ACC112 (cell line): Measurements from ENCODE around the gene ALK.

Source experiments
- H2AFZ ChIP-seq: fragments of 200-600 bp; sonication (generic); one replicate; pipeline ENCODE4 v1.6.0; 2017; ENCODE audit warnings: antibody characterized with exemption, low read length; ENCODE audit not compliant: unreplicated experiment
- H3K27ac ChIP-seq: fragments of 200-600 bp; sonication (generic); 2 replicates; pipeline ENCODE4 v1.5.1; 2014; ENCODE audit warnings: low read depth, mild to moderate bottlenecking, antibody characterized with exemption, low read length, moderate library complexity
- H3K27me3 ChIP-seq: fragments of 200-600 bp; sonication (generic); 2 replicates; pipeline ENCODE4 v1.6.1; 2014; ENCODE audit warnings: mild to moderate bottlenecking, antibody characterized with exemption, low read length, moderate library complexity, mixed read lengths; ENCODE audit not compliant: insufficient read depth
- H3K36me3 ChIP-seq: fragments of 200-600 bp; sonication (generic); 2 replicates; pipeline ENCODE4 v1.6.1; 2016; ENCODE audit warnings: mild to moderate bottlenecking, antibody characterized with exemption, low read length, moderate library complexity, mixed read lengths; ENCODE audit not compliant: insufficient read depth
- H3K4me1 ChIP-seq: fragments of 200-600 bp; sonication (generic); one replicate; pipeline ENCODE4 v1.6.1; 2016; ENCODE audit warnings: low read length, mixed read lengths; ENCODE audit not compliant: insufficient read depth, unreplicated experiment, control insufficient read depth
- H3K4me3 ChIP-seq: fragments of 200-600 bp; sonication (generic); 2 replicates; pipeline ENCODE4 v1.5.1; 2014; ENCODE audit warnings: mild to moderate bottlenecking, low read depth, low read length
- H3K79me2 ChIP-seq: fragments of 200-600 bp; sonication (generic); one replicate; pipeline ENCODE4 v1.6.0; 2016; ENCODE audit warnings: low read length; ENCODE audit not compliant: control insufficient read depth, unreplicated experiment, insufficient read depth

Gene ALK

GRCh38 chr2:29487967-29488555 is 433.3 kb downstream of the ALK start:
- peaks cover 3% of the 10 kb centered on the region; the same call in 1 of the 2 replicates for H3K27me3 ChIP-seq
- no peaks in the 10 kb centered on the region for H3K36me3 ChIP-seq
- no peak overlapping the region for H3K4me3 ChIP-seq
- H3K4me1 ChIP-seq = no peaks in the 10 kb centered on the region
- no peak overlapping the region for H3K27ac ChIP-seq
- no peaks in the 10 kb centered on the region for H3K79me2 ChIP-seq
- no peak overlapping the region for H2AFZ ChIP-seq

GRCh38 chr2:29485631-29486030 is 435.8 kb downstream of the ALK start:
- Histone ChIP-seq H2AFZ (peak overlapping the region; percentile 13), H3K4me1 (no peaks in the 10 kb centered on the region), H3K36me3 (no peaks in the 10 kb centered on the region), H3K4me3 (no peak overlapping the region), H3K27ac (no peak overlapping the region), H3K27me3 (peaks cover 3% of the 10 kb centered on the region; the same call in 1 of the 2 replicates), H3K79me2 (no peaks in the 10 kb centered on the region)

- no peaks in the 10 kb centered on the region for H3K4me1 ChIP-seq
- no peak overlapping the region for H3K4me3 ChIP-seq
- no peak overlapping the region for H2AFZ ChIP-seq
- H3K27ac ChIP-seq = no peak overlapping the region
- no peaks in the 10 kb centered on the region for H3K79me2 ChIP-seq
- no peaks in the 10 kb centered on the region for H3K36me3 ChIP-seq
- H3K27me3 ChIP-seq = peaks cover 3% of the 10 kb centered on the region; the same call in 1 of the 2 replicates
Measured at GRCh38 chr2:29485117-29485516, 436.3 kb downstream of the ALK start.

DNA sequence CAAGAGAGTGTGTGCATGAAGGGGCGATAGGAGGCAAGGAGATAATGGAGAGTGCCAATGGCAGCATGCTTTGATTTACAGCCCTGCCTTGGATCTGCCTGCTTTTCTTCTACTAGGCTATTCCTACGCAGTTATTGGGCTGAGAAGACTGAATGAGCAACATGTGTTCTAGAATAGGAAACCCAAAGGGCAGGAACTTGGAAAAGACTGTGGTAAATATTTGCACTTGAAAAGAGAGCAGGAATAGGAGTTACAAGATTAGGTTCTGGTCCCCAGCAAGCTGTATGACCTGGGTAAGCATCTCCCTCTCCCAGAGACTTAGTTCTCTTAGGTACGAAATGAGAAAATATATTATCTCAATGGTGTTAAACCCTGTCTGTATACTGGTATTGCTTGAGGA is 438.5 kb downstream of the ALK start:
- Histone ChIP-seq H3K79me2 (no peaks in the 10 kb centered on the region), H2AFZ (no peak overlapping the region), H3K27me3 (no peaks in the 10 kb centered on the region; the same call in 1 of the 2 replicates), H3K27ac (no peak overlapping the region), H3K4me3 (no peak overlapping the region), H3K4me1 (no peaks in the 10 kb centered on the region), H3K36me3 (no peaks in the 10 kb centered on the region)

GRCh38 chr2:29482348-29482747 is 439.0 kb downstream of the ALK start:
- H3K79me2 ChIP-seq = no peaks in the 10 kb centered on the region
- no peak overlapping the region for H2AFZ ChIP-seq
- no peaks in the 10 kb centered on the region for H3K4me1 ChIP-seq
- no peaks in the 10 kb centered on the region; the same call in 1 of the 2 replicates for H3K27me3 ChIP-seq
- H3K27ac ChIP-seq = no peak overlapping the region
- H3K4me3 ChIP-seq = no peak overlapping the region
- H3K36me3 ChIP-seq = no peaks in the 10 kb centered on the region

DNA sequence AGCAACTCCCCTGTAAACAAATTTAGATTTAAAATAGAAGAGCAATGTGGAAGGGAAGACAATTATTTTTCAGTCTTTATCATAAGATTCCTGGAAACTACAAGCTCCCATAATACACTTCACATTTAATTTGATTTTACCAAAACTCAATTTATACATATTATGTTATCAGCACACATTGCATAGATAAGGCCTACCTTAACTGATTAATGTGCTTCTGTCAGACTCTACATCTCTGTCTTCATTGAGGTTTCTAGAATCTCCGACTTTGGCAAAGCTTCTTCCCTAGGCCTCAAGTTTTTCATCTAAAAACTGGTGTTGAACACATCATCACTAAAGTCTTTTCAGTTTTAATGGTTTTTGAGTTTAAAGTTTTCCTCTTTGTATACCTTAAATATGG is 440.1 kb downstream of the ALK start:
- no peaks in the 10 kb centered on the region for H3K79me2 ChIP-seq
- no peak overlapping the region for H2AFZ ChIP-seq
- no peaks in the 10 kb centered on the region for H3K36me3 ChIP-seq
- H3K4me3 ChIP-seq = no peak overlapping the region
- H3K27me3 ChIP-seq = no peaks in the 10 kb centered on the region; the same call in 1 of the 2 replicates
- no peaks in the 10 kb centered on the region for H3K4me1 ChIP-seq
- H3K27ac ChIP-seq = no peak overlapping the region

DNA sequence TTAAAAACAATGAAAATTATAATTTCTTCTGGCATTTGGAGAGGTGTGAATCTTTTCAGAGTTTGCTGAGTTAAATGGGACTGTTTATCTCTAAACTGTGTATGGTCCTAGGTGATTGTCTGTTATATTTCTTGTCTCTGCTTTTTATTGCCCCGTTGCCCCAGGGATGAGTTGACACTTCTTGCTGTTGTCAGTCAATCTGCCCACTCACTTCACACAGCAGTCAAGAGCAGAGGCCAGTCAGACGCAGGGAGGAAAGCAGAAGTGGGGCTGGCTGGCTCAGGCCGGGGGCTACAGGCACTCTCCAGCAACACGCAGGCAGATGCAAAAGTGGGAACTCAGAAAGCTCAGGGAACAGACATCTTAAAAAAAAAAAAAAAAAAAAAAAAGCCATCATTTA is 441.0 kb downstream of the ALK start:
- no peak overlapping the region for H2AFZ ChIP-seq
- H3K4me1 ChIP-seq = no peaks in the 10 kb centered on the region
- no peaks in the 10 kb centered on the region for H3K79me2 ChIP-seq
- no peaks in the 10 kb centered on the region for H3K36me3 ChIP-seq
- no peak overlapping the region for H3K27ac ChIP-seq
- H3K4me3 ChIP-seq = no peak overlapping the region
- H3K27me3 ChIP-seq = no peaks in the 10 kb centered on the region; the same call in 1 of the 2 replicates

- Histone ChIP-seq H3K4me1 (no peaks in the 10 kb centered on the region), H3K27me3 (no peaks in the 10 kb centered on the region; the same call in 1 of the 2 replicates)
Measured at GRCh38 chr2:29479401-29479800, 442.0 kb downstream of the ALK start.

GRCh38 chr2:29478641-29479040 is 442.7 kb downstream of the ALK start:
- no peaks in the 10 kb centered on the region for H3K36me3 ChIP-seq
- H3K27me3 ChIP-seq = no peaks in the 10 kb centered on the region; the same call in 1 of the 2 replicates
- H3K4me3 ChIP-seq = no peak overlapping the region
- no peak overlapping the region for H3K27ac ChIP-seq
- H3K4me1 ChIP-seq = no peaks in the 10 kb centered on the region
- H3K79me2 ChIP-seq = no peaks in the 10 kb centered on the region
- H2AFZ ChIP-seq = no peak overlapping the region

More at GRCh38 chr2:29479401-29479800, 442.0 kb downstream of the ALK start:
- H3K4me3 ChIP-seq = no peak overlapping the region
- H3K79me2 ChIP-seq = no peaks in the 10 kb centered on the region
- no peaks in the 10 kb centered on the region for H3K36me3 ChIP-seq
- no peak overlapping the region for H2AFZ ChIP-seq
- no peak overlapping the region for H3K27ac ChIP-seq

GRCh38 chr2:29477186-29477585 is 444.2 kb downstream of the ALK start:
- no peak overlapping the region for H3K27ac ChIP-seq
- no peaks in the 10 kb centered on the region for H3K4me1 ChIP-seq
- H3K79me2 ChIP-seq = no peaks in the 10 kb centered on the region
- H3K4me3 ChIP-seq = no peak overlapping the region
- no peaks in the 10 kb centered on the region for H3K36me3 ChIP-seq
- peaks cover 6% of the 10 kb centered on the region; the same call in 1 of the 2 replicates for H3K27me3 ChIP-seq
- no peak overlapping the region for H2AFZ ChIP-seq

- no peak overlapping the region for H2AFZ ChIP-seq
- H3K4me3 ChIP-seq = no peak overlapping the region
- no peak overlapping the region for H3K27ac ChIP-seq
- no peaks in the 10 kb centered on the region for H3K79me2 ChIP-seq
- H3K36me3 ChIP-seq = no peaks in the 10 kb centered on the region
- H3K27me3 ChIP-seq = peaks cover 6% of the 10 kb centered on the region; the same call in 1 of the 2 replicates
- no peaks in the 10 kb centered on the region for H3K4me1 ChIP-seq
Measured at GRCh38 chr2:29475499-29475898, 445.9 kb downstream of the ALK start.
